Measurements from ENCODE around the gene TCAP. TPM values are rescaled to one million over a fixed set of nuclear protein-coding genes. Genes with fewer than 3 reads are reported as not detected.
A peak's percentile ranks its signal among the peaks of the same experiment; 100 is the strongest.

TCAP gene
- total and polyA plus RNA-seq, 10 of the 15 experiments (the other 5 are each of a cell fraction or from before 2014, with no cell fraction given): 0.17 to 1.0 (median 0.36) TPM; not detected in 3

DNA sequence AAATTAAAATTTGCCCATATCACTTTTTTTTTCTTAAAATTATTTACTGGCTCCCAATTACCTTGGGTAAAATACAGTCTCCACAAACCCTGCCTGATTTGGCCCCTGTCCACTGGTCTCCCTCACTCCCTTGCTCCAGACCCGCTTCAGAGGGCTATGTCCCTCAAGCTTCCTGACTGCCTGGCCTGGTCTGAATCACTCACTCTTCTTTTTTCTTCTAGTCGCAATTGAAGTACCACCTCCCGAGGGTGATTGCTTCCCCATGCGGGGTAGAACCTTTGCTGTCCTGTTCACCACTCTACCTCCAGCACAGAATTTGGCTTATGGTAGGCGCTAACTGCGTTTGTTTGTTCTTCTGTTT lies 23.3 kb downstream of the TCAP start:
- H4K20me1 ChIP-seq (ENCODE audit: control insufficient read depth, insufficient read depth): no peaks in the 10 kb centered on the region
- peak overlapping the region; percentile 74 for H3K27ac ChIP-seq (ENCODE audit: control insufficient read depth, insufficient read depth)
- in situ Hi-C loops (cut with MboI) (no loop called here), intact Hi-C loops (cut with micrococcal nuclease; ENCODE audit: unreplicated experiment) (no loop called here)
- H2AFZ ChIP-seq (ENCODE audit: control insufficient read depth, low read depth, low read length): peak overlapping the region; percentile 95
- TF ChIP-seq, protein P1, sequence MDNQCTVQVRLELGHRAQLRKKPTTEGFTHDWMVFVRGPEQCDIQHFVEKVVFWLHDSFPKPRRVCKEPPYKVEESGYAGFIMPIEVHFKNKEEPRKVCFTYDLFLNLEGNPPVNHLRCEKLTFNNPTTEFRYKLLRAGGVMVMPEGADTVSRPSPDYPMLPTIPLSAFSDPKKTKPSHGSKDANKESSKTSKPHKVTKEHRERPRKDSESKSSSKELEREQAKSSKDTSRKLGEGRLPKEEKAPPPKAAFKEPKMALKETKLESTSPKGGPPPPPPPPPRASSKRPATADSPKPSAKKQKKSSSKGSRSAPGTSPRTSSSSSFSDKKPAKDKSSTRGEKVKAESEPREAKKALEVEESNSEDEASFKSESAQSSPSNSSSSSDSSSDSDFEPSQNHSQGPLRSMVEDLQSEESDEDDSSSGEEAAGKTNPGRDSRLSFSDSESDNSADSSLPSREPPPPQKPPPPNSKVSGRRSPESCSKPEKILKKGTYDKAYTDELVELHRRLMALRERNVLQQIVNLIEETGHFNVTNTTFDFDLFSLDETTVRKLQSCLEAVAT (IDR thresholded peaks at IDR 0.05): peak; percentile 78; the same call in 1 of the 2 replicates
- TF ChIP-seq YBX1 (IDR thresholded peaks at IDR 0.05): no peak
- peak overlapping the region; percentile 80 for H3K4me2 ChIP-seq (ENCODE audit: control insufficient read depth, insufficient read depth)
- ATAC-seq: no peak
- ChIA-PET POLR2A (interaction anchor here (0.5 to 1.6 kb wide), 8 partner anchors 8 to 78 kb away, joined by 3 to 9 read pairs (median 4); no protein-coding TSS in a partner anchor), CTCF (interaction anchor here (0.6 to 1.9 kb wide), 12 partner anchors 14 to 292 kb away, joined by 3 to 10 read pairs (median 4); partner anchors contain the start of gene PSMD3), SMC1A (ENCODE audit: uncharacterized antibody, unreplicated experiment) (interaction anchor here (0.6 to 2.4 kb wide), 7 partner anchors 12 to 44 kb away, joined by 3 to 11 read pairs (median 4); partner anchors contain the start of genes MIEN1 and PNMT), RAD21 (ENCODE audit: unreplicated experiment) (interaction anchor here (0.9 to 2.2 kb wide), 7 partner anchors 13 to 67 kb away, joined by 3 to 10 read pairs (median 4); partner anchors contain the start of genes MIEN1 and PNMT)
- H3K9ac ChIP-seq (ENCODE audit: control insufficient read depth, insufficient read depth, low read length): peak overlapping the region; percentile 80
- peak overlapping the region; percentile 88 for H3K4me3 ChIP-seq
- WGBS (ENCODE audit: insufficient coverage, insufficient replicate concordance, low lambda C conversion rate, missing lambda C conversion rate): 38% methylated on average over 6 of the region's 6 CpGs
- no peak for FAIRE-seq
- H3K4me1 ChIP-seq (ENCODE audit: control insufficient read depth, insufficient read depth, low read length): peaks cover 3% of the 10 kb centered on the region; the same call in 1 of the 2 replicates
- no TSS peak for BruUV-seq (replicated peaks)
- no peaks in the 10 kb centered on the region; the same call in 1 of the 2 replicates for H3K79me2 ChIP-seq (ENCODE audit: control insufficient read depth, insufficient read depth, low read length)
- H3K36me3 ChIP-seq (ENCODE audit: control insufficient read depth in 2 of 2, insufficient read depth in 2 of 2, low read length in 1 of 2): no peaks in the 10 kb centered on the region
- no peaks in the 10 kb centered on the region for H3K27me3 ChIP-seq (replicated peaks in 1 of 2; ENCODE audit: control insufficient read depth in 2 of 2, insufficient read depth in 2 of 2, low read length in 1 of 2)
- H3K9me3 ChIP-seq (replicated peaks; ENCODE audit: control insufficient read depth, insufficient read depth, low read length): no peaks in the 10 kb centered on the region
- DNase-seq (ENCODE audit: low read depth, low spot score): no peak

GRCh38 chr17:39688945-39689344 lies 23.8 kb downstream of the TCAP start:
- Histone ChIP-seq H3K27me3 (replicated peaks in 1 of 2; ENCODE audit: control insufficient read depth in 2 of 2, insufficient read depth in 2 of 2, low read length in 1 of 2) (no peaks in the 10 kb centered on the region), H3K9me3 (replicated peaks; ENCODE audit: control insufficient read depth, insufficient read depth, low read length) (no peaks in the 10 kb centered on the region), H3K4me1 (ENCODE audit: control insufficient read depth, insufficient read depth, low read length) (peaks cover 3% of the 10 kb centered on the region; the same call in 1 of the 2 replicates), H3K79me2 (ENCODE audit: control insufficient read depth, insufficient read depth, low read length) (no peaks in the 10 kb centered on the region; the same call in 1 of the 2 replicates), H2AFZ (ENCODE audit: control insufficient read depth, low read depth, low read length) (no peak overlapping the region), H3K9ac (ENCODE audit: control insufficient read depth, insufficient read depth, low read length) (no peak overlapping the region), H3K4me2 (ENCODE audit: control insufficient read depth, insufficient read depth) (peak overlapping the region; percentile 80), H3K36me3 (ENCODE audit: control insufficient read depth in 2 of 2, insufficient read depth in 2 of 2, low read length in 1 of 2) (no peaks in the 10 kb centered on the region), H4K20me1 (ENCODE audit: control insufficient read depth, insufficient read depth) (no peaks in the 10 kb centered on the region), H3K4me3 (peak overlapping the region; percentile 88), H3K27ac (ENCODE audit: control insufficient read depth, insufficient read depth) (no peak overlapping the region)
- no TSS peak for BruUV-seq (replicated peaks)
- FAIRE-seq (no peak), ATAC-seq (no peak), DNase-seq (ENCODE audit: low read depth, low spot score) (no peak)
- intact Hi-C loops (cut with micrococcal nuclease; ENCODE audit: unreplicated experiment) (no loop called here), in situ Hi-C loops (cut with MboI) (no loop called here)
- ChIA-PET CTCF (interaction anchor here (1.0 to 1.9 kb wide), 3 partner anchors 35 to 67 kb away, joined by 5 to 10 read pairs (median 6); no protein-coding TSS in a partner anchor), POLR2A (interaction anchor here (1.0 to 1.6 kb wide), 2 partner anchors 11 to 15 kb away, joined by 3 to 6 read pairs; no protein-coding TSS in a partner anchor), SMC1A (ENCODE audit: uncharacterized antibody, unreplicated experiment) (interaction anchor here (0.8 to 2.4 kb wide), 4 partner anchors 13 to 43 kb away, joined by 3 to 11 read pairs (median 5); partner anchors contain the start of gene MIEN1), RAD21 (ENCODE audit: unreplicated experiment) (interaction anchor here (0.7 to 1.6 kb wide), 4 partner anchors 13 to 67 kb away, joined by 3 to 5 read pairs (median 3); partner anchors contain the start of gene MIEN1)
- WGBS (ENCODE audit: insufficient coverage, insufficient replicate concordance, low lambda C conversion rate, missing lambda C conversion rate): 54% methylated on average over 3 of the region's 3 CpGs
- TF ChIP-seq CREM (IDR thresholded peaks at IDR 0.05; ENCODE audit: low read depth) (no peak), CREB1 (IDR thresholded peaks at IDR 0.05; ENCODE audit: low read depth) (no peak), CHD1 (IDR thresholded peaks at IDR 0.05; ENCODE audit: low read depth, low read length) (no peak), EZH2 (IDR thresholded peaks at IDR 0.05; ENCODE audit: borderline replicate concordance, control insufficient read depth, low read depth, low read length) (no peak), BCL3 (IDR thresholded peaks at IDR 0.05; ENCODE audit: borderline replicate concordance, insufficient read depth, low read depth, low read length, poor library complexity, severe bottlenecking) (no peak), NFIC (IDR thresholded peaks at IDR 0.05; ENCODE audit: low read depth, low read length) (no peak), CHD2 (IDR thresholded peaks at IDR 0.05; ENCODE audit: borderline replicate concordance, low read depth, low read length) (no peak), ZZZ3 (IDR thresholded peaks at IDR 0.05; ENCODE audit: control insufficient read depth, insufficient read length, low read depth) (no peak)
- TF ChIP-seq, protein P2, sequence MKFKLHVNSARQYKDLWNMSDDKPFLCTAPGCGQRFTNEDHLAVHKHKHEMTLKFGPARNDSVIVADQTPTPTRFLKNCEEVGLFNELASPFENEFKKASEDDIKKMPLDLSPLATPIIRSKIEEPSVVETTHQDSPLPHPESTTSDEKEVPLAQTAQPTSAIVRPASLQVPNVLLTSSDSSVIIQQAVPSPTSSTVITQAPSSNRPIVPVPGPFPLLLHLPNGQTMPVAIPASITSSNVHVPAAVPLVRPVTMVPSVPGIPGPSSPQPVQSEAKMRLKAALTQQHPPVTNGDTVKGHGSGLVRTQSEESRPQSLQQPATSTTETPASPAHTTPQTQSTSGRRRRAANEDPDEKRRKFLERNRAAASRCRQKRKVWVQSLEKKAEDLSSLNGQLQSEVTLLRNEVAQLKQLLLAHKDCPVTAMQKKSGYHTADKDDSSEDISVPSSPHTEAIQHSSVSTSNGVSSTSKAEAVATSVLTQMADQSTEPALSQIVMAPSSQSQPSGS (IDR thresholded peaks at IDR 0.05; ENCODE audit: low read length): no peak
